Measurements from ENCODE around the gene OR8D2. TPM values are rescaled to one million over a fixed set of nuclear protein-coding genes. Genes with fewer than 3 reads are reported as not detected.

The OR8D2 gene
- total RNA-seq: not detected in 2 replicates

GRCh38 chr11:124320097-124320496 lies at the start of gene OR8D2:
TSS of gene OR8D2 (minus strand) at chr11:124320197. CDS start at chr11:124320197, 0 bp downstream.

GRCh38 chr11:124313849-124314248 lies 6.1 kb downstream of the OR8D2 start, which contains the start of gene OR8D1:
TSS of gene OR8D1 (minus strand) at chr11:124313949. CDS start at chr11:124310766, 3,183 bp downstream.

Other genes starting within 250 kb of the OR8D2 start
- 5.7 and 6.6 TPM in 2 replicates for gene VWA5A, start 204.7 kb downstream of the OR8D2 start, total RNA-seq
- gene OR10D3, start 136.9 kb downstream of the OR8D2 start, total RNA-seq: not detected in 2 replicates
- gene OR8G1, start 79.1 kb downstream of the OR8D2 start, total RNA-seq: not detected in 2 replicates
- gene OR8G5, start 63.8 kb downstream of the OR8D2 start, total RNA-seq: not detected in 2 replicates
- gene OR8D1, start 6.2 kb downstream of the OR8D2 start, total RNA-seq: not detected in 2 replicates
- not detected in 2 replicates for gene OR8B2, start 64.3 kb upstream of the OR8D2 start, total RNA-seq
- under 0.01 TPM in 1 of 2 replicates, not detected in the other for gene OR8B3, start 78.8 kb upstream of the OR8D2 start, total RNA-seq
- gene OR8B4, start 104.7 kb upstream of the OR8D2 start, total RNA-seq: not detected in 2 replicates
- gene OR8B8, start 125.5 kb upstream of the OR8D2 start, total RNA-seq: not detected in 2 replicates
- not detected in 2 replicates for gene OR8B12, start 223.5 kb upstream of the OR8D2 start, total RNA-seq
- not detected in 2 replicates for gene OR8A1, start 249.8 kb upstream of the OR8D2 start, total RNA-seq

Measured in bladder microvascular endothelial cell (primary cell).